Ishikawa (cell line): ENCODE measurements around the gene HDHD3.

ENCODE experiments used
- CEBPB ChIP-seq: IDR thresholded peaks from 2 replicates; pipeline ENCODE4 v1.6.1; 2012
- CREB1 ChIP-seq: IDR thresholded peaks from 2 replicates; pipeline ENCODE4 v1.6.1; 2012; ENCODE audit warnings: low read depth
- EGR1 ChIP-seq: IDR thresholded peaks from 2 replicates; pipeline ENCODE4 v1.6.1; 2012
- EP300 ChIP-seq: IDR thresholded peaks from 2 replicates; pipeline ENCODE4 v1.6.1; 2012; ENCODE audit warnings: borderline replicate concordance
- FOXM1 ChIP-seq: IDR thresholded peaks from 2 replicates; pipeline ENCODE4 v1.6.1; 2012; ENCODE audit warnings: low read depth, borderline replicate concordance
- MAX ChIP-seq: IDR thresholded peaks from 2 replicates; pipeline ENCODE4 v1.6.1; 2012
- NFIC ChIP-seq: IDR thresholded peaks from 2 replicates; pipeline ENCODE4 v1.6.1; 2012
- RAD21 ChIP-seq: IDR thresholded peaks from 2 replicates; pipeline ENCODE4 v1.6.1; 2012; ENCODE audit warnings: low read depth
- REST ChIP-seq: IDR thresholded peaks from 2 replicates; pipeline ENCODE4 v1.6.1; 2012; ENCODE audit warnings: low read depth, mild to moderate bottlenecking
- TAF1 ChIP-seq: IDR thresholded peaks from 2 replicates; pipeline ENCODE4 v1.6.1; 2012; ENCODE audit warnings: low read depth, mild to moderate bottlenecking
- TEAD4 ChIP-seq: IDR thresholded peaks from 2 replicates; pipeline ENCODE4 v1.6.1; 2012
- USF1 ChIP-seq: IDR thresholded peaks from 2 replicates; pipeline ENCODE4 v1.6.1; 2012
- YY1 ChIP-seq: IDR thresholded peaks from 2 replicates; pipeline ENCODE4 v1.6.1; 2012; ENCODE audit warnings: low read depth

GRCh38 chr9:113398796-113399195 lies 22.0 kb upstream of the HDHD3 start:
- TF ChIP-seq REST = no peak
- no peak for TF ChIP-seq EGR1
- TF ChIP-seq NFIC = no peak
- no peak for TF ChIP-seq EP300
- no peak for TF ChIP-seq TAF1
- no peak for TF ChIP-seq CEBPB
- no peak for TF ChIP-seq MAX
- no peak for TF ChIP-seq CREB1
- no peak for TF ChIP-seq YY1
- TF ChIP-seq TEAD4 = no peak
- TF ChIP-seq USF1 = no peak
- TF ChIP-seq FOXM1 = no peak
- TF ChIP-seq RAD21 = no peak
